NT2/D1 (cell line): ENCODE measurements around the gene KCNA5.

ENCODE experiments used
- DNase-seq: peaks from one replicate; pipeline ENCODE4 v3.0.0-alpha.2; 2011; ENCODE audit warnings: low read depth, low spot score
- H3K27me3 ChIP-seq: 2 replicates; pipeline ENCODE4 v1.6.0; 2011; ENCODE audit warnings: mild to moderate bottlenecking; ENCODE audit not compliant: insufficient read length, insufficient read depth
- H3K36me3 ChIP-seq: 2 replicates; pipeline ENCODE4 v1.6.1; 2011; ENCODE audit warnings: mild to moderate bottlenecking, low read length, mixed read lengths; ENCODE audit not compliant: insufficient read depth, insufficient read length
- H3K4me1 ChIP-seq: 2 replicates; pipeline ENCODE4 v1.5.1; 2011; ENCODE audit not compliant: insufficient read depth, insufficient read length
- H3K4me3 ChIP-seq: 2 replicates; pipeline ENCODE4 v1.5.1; 2011; ENCODE audit warnings: low read depth; ENCODE audit not compliant: insufficient read length
- H3K9ac ChIP-seq: 2 replicates; pipeline ENCODE4 v1.6.0; 2011; ENCODE audit warnings: low read depth; ENCODE audit not compliant: insufficient read length
- H3K9me3 ChIP-seq: 2 replicates; pipeline ENCODE4 v1.5.1; 2011; ENCODE audit warnings: mild to moderate bottlenecking, low read length; ENCODE audit not compliant: insufficient read depth
- SUZ12 ChIP-seq: IDR thresholded peaks from 2 replicates; pipeline ENCODE4 v1.6.1; 2011; ENCODE audit not compliant: insufficient read length, insufficient read depth; ENCODE audit errors: extremely low read depth
- YY1 ChIP-seq: IDR thresholded peaks from 2 replicates; pipeline ENCODE4 v1.6.1; 2011; ENCODE audit not compliant: insufficient read length, insufficient read depth
- ZNF274 ChIP-seq: IDR thresholded peaks from 2 replicates; pipeline ENCODE4 v1.6.1; 2011; ENCODE audit warnings: mild to moderate bottlenecking, low read depth, low read length

Gene KCNA5

GRCh38 chr12:5064913-5065490, 21.3 kb downstream of the KCNA5 start:
- H3K9ac ChIP-seq = no peak overlapping the region
- DNase-seq = no peak
- no peaks in the 10 kb centered on the region for H3K9me3 ChIP-seq

GRCh38 chr12:5066251-5066650, 22.6 kb downstream of the KCNA5 start:
- Histone ChIP-seq H3K9me3 (no peaks in the 10 kb centered on the region), H3K9ac (no peak overlapping the region), H3K36me3 (no peaks in the 10 kb centered on the region), H3K4me1 (no peaks in the 10 kb centered on the region), H3K27me3 (no peaks in the 10 kb centered on the region), H3K4me3 (no peak overlapping the region)
- DNase-seq = no peak
- TF ChIP-seq SUZ12 (no peak), YY1 (no peak), ZNF274 (no peak)

More at GRCh38 chr12:5064913-5065490, 21.3 kb downstream of the KCNA5 start:
- Histone ChIP-seq H3K27me3 (no peaks in the 10 kb centered on the region), H3K36me3 (no peaks in the 10 kb centered on the region), H3K4me3 (no peak overlapping the region), H3K4me1 (no peaks in the 10 kb centered on the region)
- TF ChIP-seq SUZ12 = no peak
- TF ChIP-seq YY1 = no peak
- no peak for TF ChIP-seq ZNF274

DNA sequence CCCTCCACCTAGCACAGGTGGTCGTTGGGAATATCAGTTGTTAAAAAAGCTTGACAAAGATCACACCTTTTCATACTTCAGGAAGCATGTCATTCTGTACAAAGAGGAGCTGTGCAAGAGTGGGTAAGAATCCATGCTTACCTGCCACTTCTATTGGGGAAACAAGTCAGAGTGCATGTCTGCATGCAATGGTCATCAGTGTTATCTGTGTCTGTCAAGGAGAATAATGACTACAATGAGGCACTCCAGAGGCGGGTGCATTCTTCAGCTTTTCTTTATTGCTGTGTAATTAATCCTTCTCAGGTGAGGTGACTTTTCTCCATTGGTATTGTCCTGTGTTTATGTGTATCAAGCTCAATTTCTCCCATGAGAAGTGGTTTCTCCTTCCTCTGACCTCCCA, 24.4 kb downstream of the KCNA5 start:
- H3K27me3 ChIP-seq = peaks cover 3% of the 10 kb centered on the region
- no peaks in the 10 kb centered on the region for H3K9me3 ChIP-seq
- no peaks in the 10 kb centered on the region for H3K4me1 ChIP-seq
- no peak for TF ChIP-seq ZNF274
- no peak for TF ChIP-seq SUZ12
- no peak for TF ChIP-seq YY1
- no peaks in the 10 kb centered on the region for H3K36me3 ChIP-seq
- no peak for DNase-seq
- no peak overlapping the region for H3K9ac ChIP-seq
- H3K4me3 ChIP-seq = no peak overlapping the region

DNA sequence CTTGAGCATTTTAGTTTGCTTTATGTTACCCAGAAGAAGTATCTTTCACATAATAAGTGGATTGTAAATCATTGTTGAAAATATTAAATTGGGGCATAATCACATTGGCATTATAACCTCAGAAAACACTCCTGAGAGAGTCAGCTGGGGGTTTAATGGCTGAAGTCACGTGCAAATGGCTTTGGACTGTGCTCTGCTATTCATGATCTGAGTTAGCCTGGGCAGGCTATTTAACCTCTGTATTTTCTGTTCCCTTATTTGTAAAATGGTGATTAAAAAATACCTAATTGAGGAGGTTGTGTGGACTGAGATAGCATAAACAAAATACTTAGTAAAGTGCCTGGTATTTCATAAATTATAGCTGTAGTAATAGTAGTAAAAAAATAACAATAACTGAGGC, 24.9 kb downstream of the KCNA5 start:
- no peaks in the 10 kb centered on the region for H3K4me1 ChIP-seq
- no peaks in the 10 kb centered on the region for H3K9me3 ChIP-seq
- H3K27me3 ChIP-seq = peaks cover 3% of the 10 kb centered on the region
- no peaks in the 10 kb centered on the region for H3K36me3 ChIP-seq
- no peak for DNase-seq
- no peak overlapping the region for H3K4me3 ChIP-seq
- TF ChIP-seq ZNF274 (no peak), YY1 (no peak), SUZ12 (no peak)
- H3K9ac ChIP-seq = no peak overlapping the region

DNA sequence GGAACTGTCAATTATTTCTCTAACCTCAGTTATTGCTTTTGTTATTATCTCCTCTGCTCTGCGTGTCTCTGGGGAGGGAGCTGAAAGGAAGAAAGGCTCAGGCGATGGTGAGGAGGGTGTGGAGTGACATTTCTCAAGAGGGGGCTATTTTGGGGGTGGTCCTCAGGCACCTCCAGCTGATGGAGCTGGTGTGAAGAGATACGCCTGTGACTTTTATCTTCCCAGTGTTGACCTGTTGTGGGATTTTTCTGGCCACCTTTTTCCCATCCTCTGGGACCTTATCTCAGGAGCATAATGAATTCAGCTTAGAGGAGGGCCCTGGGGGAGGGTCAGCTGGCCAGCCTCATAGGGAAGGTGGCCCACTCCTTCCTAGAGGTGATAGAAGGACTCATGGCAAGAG, 26.4 kb downstream of the KCNA5 start:
- DNase-seq = no peak
- Histone ChIP-seq H3K4me1 (no peaks in the 10 kb centered on the region), H3K9ac (no peak overlapping the region), H3K4me3 (no peak overlapping the region), H3K9me3 (no peaks in the 10 kb centered on the region), H3K36me3 (no peaks in the 10 kb centered on the region), H3K27me3 (peaks cover 3% of the 10 kb centered on the region)
- TF ChIP-seq ZNF274 (no peak), YY1 (no peak), SUZ12 (no peak)

- no peak overlapping the region for H3K9ac ChIP-seq
- H3K36me3 ChIP-seq = no peaks in the 10 kb centered on the region
- no peaks in the 10 kb centered on the region for H3K9me3 ChIP-seq
- TF ChIP-seq YY1 (no peak), ZNF274 (no peak), SUZ12 (no peak)
- H3K4me1 ChIP-seq = no peaks in the 10 kb centered on the region
- peaks cover 3% of the 10 kb centered on the region for H3K27me3 ChIP-seq
- no peak for DNase-seq
- no peak overlapping the region for H3K4me3 ChIP-seq
These were observed 27.8 kb downstream of the KCNA5 start for GRCh38 chr12:5071496-5071895.

DNA sequence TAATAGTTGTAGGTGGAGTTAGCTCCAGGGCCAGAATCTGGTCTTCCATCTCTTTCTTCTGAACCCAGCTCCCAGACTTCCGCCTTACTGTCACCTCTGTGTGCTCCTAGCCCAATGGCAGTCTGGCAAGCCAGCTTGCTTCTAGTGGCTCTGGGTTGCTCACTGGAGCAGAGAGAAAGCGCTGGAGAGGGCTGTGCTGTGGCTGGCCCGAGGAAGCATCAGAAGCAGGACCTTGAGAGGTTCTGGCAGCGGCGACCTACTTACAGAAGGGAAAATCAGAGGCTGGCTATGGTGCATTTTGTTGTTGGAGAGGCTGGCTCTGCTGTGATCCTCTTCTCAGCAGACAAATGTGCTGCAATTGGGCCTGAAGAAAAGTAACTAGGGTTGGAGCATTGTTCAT, 28.6 kb downstream of the KCNA5 start:
- H3K27me3 ChIP-seq = peaks cover 3% of the 10 kb centered on the region

DNA sequence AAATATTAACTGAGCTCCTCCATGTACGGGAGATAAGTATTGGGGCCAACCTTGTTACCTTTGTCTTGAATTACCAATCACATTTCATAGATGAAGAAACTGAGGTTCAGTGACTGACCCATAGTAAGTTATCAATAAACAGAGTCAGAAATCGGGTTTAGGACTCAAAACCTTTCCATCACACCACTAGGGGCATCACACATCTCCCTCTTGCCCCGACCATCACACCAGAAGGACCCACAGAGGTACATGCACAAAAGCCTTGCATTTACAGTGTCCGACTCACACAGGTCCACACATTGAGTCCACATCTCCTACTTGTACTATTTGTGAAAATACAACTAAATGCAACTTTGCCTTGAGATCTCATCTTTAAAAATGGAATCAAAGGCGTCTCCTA, 29.4 kb downstream of the KCNA5 start:
- no peaks in the 10 kb centered on the region for H3K36me3 ChIP-seq
- no peak overlapping the region for H3K4me3 ChIP-seq
- H3K9ac ChIP-seq = no peak overlapping the region
- no peak for DNase-seq
- H3K27me3 ChIP-seq = peaks cover 3% of the 10 kb centered on the region
- no peaks in the 10 kb centered on the region for H3K9me3 ChIP-seq
- peaks cover 3% of the 10 kb centered on the region for H3K4me1 ChIP-seq
- TF ChIP-seq SUZ12 = no peak
- no peak for TF ChIP-seq YY1
- TF ChIP-seq ZNF274 = no peak

More for the DNA sequence above, 28.6 kb downstream of the KCNA5 start:
- Histone ChIP-seq H3K36me3 (no peaks in the 10 kb centered on the region), H3K9me3 (no peaks in the 10 kb centered on the region), H3K9ac (no peak overlapping the region), H3K4me1 (no peaks in the 10 kb centered on the region), H3K4me3 (no peak overlapping the region)
- no peak for DNase-seq
- TF ChIP-seq YY1 (no peak), ZNF274 (no peak), SUZ12 (no peak)
